Measurements from ENCODE around the gene CD276. TPM values are rescaled to one million over a fixed set of nuclear protein-coding genes. Genes with fewer than 3 reads are reported as not detected.

Gene CD276
- 70.7 to 80.8 TPM (median 76.4 TPM) in 5 replicates for total RNA-seq (2022; extraction: Qiagen RNA extraction)

DNA sequence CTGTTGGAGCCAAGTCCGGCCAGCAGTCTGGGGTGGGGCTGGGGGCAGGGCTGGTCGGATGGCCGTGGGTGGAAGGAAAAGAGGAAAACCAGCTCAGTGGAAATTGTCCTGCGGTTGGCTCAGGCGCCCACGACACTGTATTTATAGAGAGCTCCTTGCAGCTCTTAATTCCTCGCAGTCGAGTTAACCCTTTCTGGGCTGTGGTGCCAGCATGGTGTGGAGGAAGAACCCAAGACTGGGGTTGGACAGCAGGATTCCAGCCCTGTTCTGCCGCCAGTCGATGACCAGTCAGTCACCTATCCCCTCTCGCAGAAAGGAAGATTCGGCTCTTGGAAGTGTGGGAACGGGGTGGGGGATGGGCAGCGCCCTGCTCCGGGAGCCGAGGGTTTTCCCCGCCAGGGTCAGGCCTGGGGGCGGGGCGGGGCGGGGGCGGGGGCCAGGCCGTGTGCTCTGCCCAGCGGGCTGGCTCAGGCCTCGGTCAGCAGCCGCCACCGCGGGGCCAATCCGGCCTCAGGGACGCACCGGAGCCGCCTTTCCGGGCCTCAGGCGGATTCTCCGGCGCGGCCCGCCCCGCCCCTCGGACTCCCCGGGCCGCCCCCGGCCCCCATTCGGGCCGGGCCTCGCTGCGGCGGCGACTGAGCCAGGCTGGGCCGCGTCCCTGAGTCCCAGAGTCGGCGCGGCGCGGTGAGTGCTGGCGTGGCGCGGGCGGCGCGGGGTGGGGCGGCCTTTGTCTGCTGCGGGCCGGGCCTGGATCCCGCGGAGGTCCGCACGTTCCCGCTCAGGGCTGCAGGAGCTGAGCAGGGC, at the start of gene CD276:
TSS of gene CD276 (plus strand) at position 607 of the 804 bp plus-strand sequence. CDS start 15,257 bp downstream, outside the sequence.

DNA sequence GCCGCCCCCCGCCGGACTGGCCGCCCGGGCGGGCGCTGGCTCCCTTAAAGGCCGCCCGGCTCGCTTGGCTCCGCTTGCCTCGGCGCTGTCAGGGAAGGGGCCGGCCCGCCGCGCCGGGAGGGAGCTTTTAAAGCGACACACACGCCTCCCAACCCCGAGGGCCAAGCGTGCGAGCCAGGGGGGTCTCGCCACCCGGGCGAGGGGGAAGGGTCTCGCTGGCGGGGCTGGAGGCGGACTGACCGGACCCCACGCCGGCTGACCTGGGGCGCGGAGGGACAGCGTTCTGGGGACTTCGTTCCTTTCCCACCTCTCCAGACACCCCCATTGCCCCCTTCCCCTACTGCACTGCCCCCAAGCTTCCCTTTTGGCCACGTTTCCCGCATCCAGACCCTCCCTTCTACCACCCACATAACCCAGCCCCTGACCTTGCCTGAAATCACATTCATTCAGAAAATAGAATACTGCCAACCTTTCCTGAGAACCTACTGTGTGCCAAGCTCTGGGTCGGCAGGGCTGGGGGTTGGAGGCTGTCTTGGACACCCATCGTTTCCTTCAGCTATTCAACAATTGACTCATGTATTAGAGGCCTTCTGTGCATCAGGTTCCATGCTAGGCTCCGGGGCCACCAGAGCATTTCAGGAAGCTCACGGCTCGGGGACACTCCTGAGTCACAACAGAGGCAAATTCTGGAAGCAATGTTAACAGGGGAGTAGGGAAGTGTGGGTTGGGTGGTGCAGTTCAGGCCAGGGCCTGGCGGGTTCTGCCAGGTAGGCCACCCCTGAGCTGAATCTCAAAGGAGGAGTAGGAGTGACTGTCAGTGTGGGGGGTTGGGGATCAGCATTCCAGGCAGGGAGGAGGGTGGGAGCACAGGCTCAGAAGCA, 69.3 kb downstream of the CD276 start, which contains the start of gene INSYN1:
TSS of gene INSYN1 (minus strand) at position 102 of the 881 bp plus-strand sequence. CDS start 2,221 bp downstream, outside the sequence.

Other genes with a start within 250 kb of the CD276 start
- gene REC114, start 241.2 kb upstream of the CD276 start, total RNA-seq (2022; extraction: Qiagen RNA extraction), result not detected in 5 replicates
- 182 to 217 TPM (median 195 TPM) in 5 replicates for gene NPTN, start 51.0 kb upstream of the CD276 start, total RNA-seq (2022; extraction: Qiagen RNA extraction)
- 0.95 to 3.1 TPM (median 1.4 TPM) in 5 replicates for gene INSYN1, start 69.0 kb downstream of the CD276 start, total RNA-seq (2022; extraction: Qiagen RNA extraction)
- not detected in 5 replicates for gene TBC1D21, start 189.2 kb downstream of the CD276 start, total RNA-seq (2022; extraction: Qiagen RNA extraction)
- gene LOXL1, start 242.1 kb downstream of the CD276 start, total RNA-seq (2022; extraction: Qiagen RNA extraction), result 0.38 to 0.90 TPM (median 0.81 TPM) in 5 replicates